Right ventricle myocardium inferior (tissue), 1 donor: ENCODE measurements around the gene TBC1D4. TPM values are rescaled to one million over a fixed set of nuclear protein-coding genes. Genes with fewer than 3 reads are reported as not detected.

Experiments used
- ATAC-seq: fragments of 200-7000 bp; cut with Tn5 transposase; one replicate; pipeline ENCODE4 v1.9.1; 2020; ENCODE audit warnings: mild to moderate bottlenecking, moderate library complexity
- DNase-seq: peaks from one replicate; pipeline ENCODE4 v3.0.0; 2021; ENCODE audit errors: missing footprints
- intact Hi-C: fragments of 100-400 bp; cut with DNase I; formaldehyde crosslinking; loops from one replicate; pipeline ENCODE4 v1.11.0; 2022
- total RNA-seq: library from RNA; stranded (reverse); fragmentation: NEBNext Ultra II Directional; extraction: Animal tissue kit (Norgen Biotek cat#: 25700); gene quantifications from one replicate; pipeline ENCODE4 v1.2.1, GENCODE V29; 2021
- donor health status: DM: no; HTN: yes; CAD: no; lungs with severe emphysema.

The TBC1D4 gene
- total RNA-seq, 1 donor from 2014 or later: 86.8 TPM

GRCh38 chr13:75430436-75431209 is 51.3 kb downstream of the TBC1D4 start:
- DNase-seq (no peak), ATAC-seq (peak; percentile 58)
- intact Hi-C loops: loop anchor here (2.0 kb wide), 1 partner anchor 14 kb away; no protein-coding TSS in a partner anchor

DNA sequence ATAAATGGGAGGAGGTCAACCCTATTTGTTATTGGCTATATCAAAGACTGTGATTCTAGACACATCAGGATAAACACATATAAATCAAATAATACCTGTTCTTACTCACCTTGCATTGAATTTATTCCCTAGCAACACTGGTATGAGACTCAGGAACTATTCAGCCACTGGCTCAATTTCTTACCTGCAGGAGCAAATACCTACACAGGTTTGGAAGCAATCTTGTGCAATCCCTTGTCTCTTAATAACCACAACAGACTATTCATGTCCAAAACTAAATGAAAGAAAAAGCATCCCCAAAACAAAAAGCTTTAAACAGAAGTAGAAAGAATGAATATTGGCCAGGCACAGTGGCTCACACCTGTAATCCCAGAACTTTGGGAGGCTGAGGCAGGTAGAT is 55.5 kb downstream of the TBC1D4 start:
- ATAC-seq (no peak), DNase-seq (no peak)
- intact Hi-C loops: no loop called here

- DNase-seq (no peak), ATAC-seq (no peak)
- intact Hi-C loops: no loop called here
These were observed 56.6 kb downstream of the TBC1D4 start for GRCh38 chr13:75425216-75426009.

- intact Hi-C loops: no loop called here
- no peak for ATAC-seq
- DNase-seq: no peak
These were observed 58.0 kb downstream of the TBC1D4 start for GRCh38 chr13:75423946-75424345.

- intact Hi-C loops: no loop called here
- peak; percentile 26 for ATAC-seq
- no peak for DNase-seq
These were observed 59.9 kb downstream of the TBC1D4 start for GRCh38 chr13:75422028-75422427.

DNA sequence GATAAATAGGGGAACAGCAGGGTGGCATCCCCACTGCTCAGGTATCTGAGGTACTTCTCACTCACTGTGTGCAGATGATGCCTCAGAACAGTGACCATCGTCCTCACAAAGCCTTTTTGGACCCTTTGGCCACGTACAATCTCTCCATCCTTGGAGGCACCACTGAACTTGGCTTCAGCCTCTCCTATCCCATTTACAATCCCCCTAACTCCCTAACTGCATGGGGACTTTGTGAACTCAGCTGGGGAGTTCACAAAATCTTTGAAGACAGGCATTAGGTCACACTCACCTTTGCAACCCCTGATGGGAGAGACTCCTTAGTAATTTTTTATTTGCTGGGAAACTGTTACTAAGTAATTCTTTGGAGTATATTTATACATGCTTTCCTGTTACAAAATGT is 60.8 kb downstream of the TBC1D4 start:
- DNase-seq (no peak), ATAC-seq (no peak)
- intact Hi-C loops: no loop called here

- DNase-seq: no peak
- peak; percentile 45 for ATAC-seq
- intact Hi-C loops: loop anchor here (5.0 kb wide), 1 partner anchor 63 kb away; the partner anchor contains the start of gene TBC1D4
These were observed 62.3 kb downstream of the TBC1D4 start for GRCh38 chr13:75419656-75420055.

GRCh38 chr13:75418997-75419396 is 63.0 kb downstream of the TBC1D4 start:
- ATAC-seq (peak; percentile 60), DNase-seq (no peak)
- intact Hi-C loops: loop anchor here (5.0 kb wide), 1 partner anchor 63 kb away; the partner anchor contains the start of gene TBC1D4

DNA sequence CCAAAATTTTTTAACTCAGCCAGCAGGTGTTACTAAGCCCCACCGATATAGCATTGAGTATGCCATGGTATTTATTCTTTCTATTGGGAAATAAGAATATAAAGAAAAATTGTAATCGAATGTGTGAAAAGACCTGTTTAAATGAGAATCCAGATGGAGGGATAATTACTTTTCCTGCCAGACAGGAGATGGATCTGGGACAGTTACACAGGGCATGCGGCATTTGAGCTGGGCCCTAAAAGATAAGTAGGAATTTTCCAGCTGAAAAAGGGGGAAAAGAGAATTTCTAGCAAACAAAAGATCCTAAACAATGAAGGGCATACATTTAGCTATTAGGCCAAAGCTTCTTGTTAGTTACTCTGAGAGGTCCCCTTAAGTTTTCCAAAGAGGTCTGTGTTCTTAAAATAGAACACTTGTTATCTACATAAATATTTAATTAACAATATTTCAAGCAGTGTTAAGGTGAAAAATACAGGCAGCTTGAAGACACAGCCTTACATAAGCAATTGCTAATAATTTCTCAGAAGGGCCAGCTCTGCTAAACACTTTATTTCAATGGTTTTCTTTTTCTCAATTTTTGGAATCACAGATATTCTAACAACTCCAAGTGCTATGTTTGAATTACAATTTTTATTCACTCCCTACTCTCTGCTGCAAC is 63.7 kb downstream of the TBC1D4 start:
- intact Hi-C loops: loop anchor here (5.0 kb wide), 1 partner anchor 64 kb away; the partner anchor contains the start of gene TBC1D4
- DNase-seq (no peak), ATAC-seq (no peak)

DNA sequence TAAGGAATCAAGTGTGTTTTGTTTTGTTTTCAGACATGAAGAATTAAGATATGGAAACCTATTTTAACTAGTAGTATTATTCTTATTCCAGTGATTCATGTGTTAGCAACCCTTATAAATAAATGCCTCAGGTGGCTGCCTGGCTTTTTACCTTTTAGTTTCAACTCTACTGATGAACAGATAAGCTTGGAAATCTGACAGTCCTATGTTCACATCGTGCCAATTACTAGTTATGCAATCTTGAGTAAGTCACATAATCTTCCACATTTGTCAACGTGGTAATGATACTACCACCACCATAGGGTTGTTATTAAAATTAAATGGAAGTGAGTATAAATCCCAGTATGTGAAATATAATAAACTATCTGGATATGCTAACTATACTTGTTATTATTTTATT is 64.3 kb downstream of the TBC1D4 start:
- intact Hi-C loops: loop anchor here (2.0 to 5.0 kb wide), 2 partner anchors 13 to 65 kb away; partner anchors contain the start of gene TBC1D4
- no peak for ATAC-seq
- DNase-seq: no peak

DNA sequence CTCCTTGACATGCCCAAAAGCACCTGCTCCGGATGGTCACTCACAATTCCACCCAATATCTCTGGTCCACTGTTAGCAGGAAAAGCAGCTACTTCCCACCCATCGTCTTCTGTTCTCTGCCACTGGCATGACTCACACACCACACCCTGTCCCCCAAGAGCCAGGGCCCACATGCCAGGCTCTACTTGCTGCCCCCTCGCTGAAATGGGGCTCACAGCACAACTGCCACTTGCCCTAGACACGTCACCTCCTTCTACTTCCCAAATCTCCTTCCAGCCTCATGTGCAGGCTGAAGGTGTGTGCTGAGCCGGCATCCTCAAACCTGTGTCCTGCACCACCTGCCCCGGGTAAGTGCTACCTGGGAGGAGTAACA is 65.0 kb downstream of the TBC1D4 start:
- intact Hi-C loops: loop anchor here (2.0 to 5.0 kb wide), 2 partner anchors 14 to 65 kb away; partner anchors contain the start of gene TBC1D4
- ATAC-seq: peak; percentile 13
- DNase-seq: no peak

DNA sequence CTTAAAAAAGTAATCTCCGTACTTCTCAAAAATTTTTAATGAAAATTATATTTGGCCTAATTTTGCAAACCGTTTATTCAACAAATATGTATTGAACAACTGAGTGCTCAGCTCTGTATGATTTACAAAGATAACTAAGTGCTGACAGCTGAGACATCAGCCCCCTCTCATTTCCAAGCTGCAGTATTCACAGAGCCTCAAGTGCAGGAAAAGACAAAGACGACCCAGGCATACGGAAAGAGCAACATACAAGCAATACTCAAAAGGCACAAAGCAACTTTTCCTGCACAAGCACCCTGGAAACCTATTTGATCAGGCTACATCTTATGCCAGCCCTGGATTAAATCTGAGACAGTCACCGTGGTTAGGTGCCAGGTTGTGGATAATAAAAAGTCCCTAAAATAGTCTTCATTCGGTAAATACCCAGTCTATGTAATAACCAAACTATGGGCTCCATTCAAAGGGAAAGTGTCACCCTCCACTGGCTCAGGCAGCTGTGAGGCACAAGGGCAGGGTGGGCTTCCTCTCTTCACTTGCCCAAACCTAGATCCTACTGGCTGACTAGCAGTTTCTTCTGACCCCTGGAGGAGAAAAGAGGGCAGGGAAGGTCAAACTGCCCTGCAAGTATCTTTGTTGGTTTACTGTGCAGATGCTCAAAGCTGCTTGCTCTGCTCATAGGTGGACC is 65.5 kb downstream of the TBC1D4 start:
- ATAC-seq (no peak), DNase-seq (no peak)
- intact Hi-C loops: loop anchor here (2.0 to 5.0 kb wide), 2 partner anchors 14 to 66 kb away; partner anchors contain the start of gene TBC1D4

- intact Hi-C loops: loop anchor here (2.0 to 5.0 kb wide), 2 partner anchors 15 to 67 kb away; partner anchors contain the start of gene TBC1D4
- peak; percentile 35 for ATAC-seq
- DNase-seq: no peak
These were observed 66.3 kb downstream of the TBC1D4 start for GRCh38 chr13:75415694-75416093.

- DNase-seq (no peak), ATAC-seq (no peak)
- intact Hi-C loops: loop anchor here (5.0 kb wide), 1 partner anchor 67 kb away; the partner anchor contains the start of gene TBC1D4
These were observed 66.8 kb downstream of the TBC1D4 start for GRCh38 chr13:75415171-75415570.

DNA sequence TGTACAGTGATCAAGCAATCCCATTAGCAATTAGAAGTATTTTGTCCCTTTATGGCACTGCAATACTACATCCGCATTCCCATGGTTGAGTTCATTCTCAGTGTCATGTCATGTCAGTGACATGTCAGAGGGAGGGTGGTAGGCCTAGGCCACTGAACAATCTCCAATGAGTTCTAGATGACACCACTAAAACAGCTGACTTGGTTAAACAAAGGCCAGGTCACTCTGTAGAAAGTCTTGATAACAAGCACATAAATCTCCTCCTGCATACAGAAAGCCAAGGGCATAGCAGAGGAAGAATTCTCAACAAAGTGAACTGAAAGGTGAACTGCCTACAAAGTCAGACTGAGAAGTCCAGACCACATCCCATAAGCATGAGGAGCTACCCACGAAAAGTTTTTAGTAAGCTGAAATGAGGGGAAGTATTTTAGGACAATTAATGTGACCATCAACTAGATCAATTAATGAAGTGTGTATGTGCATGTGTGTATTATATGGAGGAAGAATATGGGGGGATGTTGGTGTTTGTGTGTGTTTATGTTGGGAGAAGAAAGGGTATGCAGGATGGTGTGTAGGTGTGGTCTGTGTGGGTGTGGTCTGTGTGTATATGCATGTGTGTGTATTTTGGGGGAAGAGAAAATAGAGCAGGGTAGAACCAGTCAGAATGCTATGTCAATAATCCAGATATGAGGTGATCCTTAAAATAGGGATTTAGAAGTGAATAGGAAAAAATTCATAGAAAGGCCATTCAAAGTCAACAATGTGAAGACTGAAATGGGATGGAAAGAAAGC is 67.7 kb downstream of the TBC1D4 start:
- ATAC-seq (no peak), DNase-seq (no peak)
- intact Hi-C loops: no loop called here

- no peak for ATAC-seq
- intact Hi-C loops: no loop called here
- DNase-seq: no peak
These were observed 69.9 kb downstream of the TBC1D4 start for GRCh38 chr13:75411924-75412537.

- DNase-seq (no peak), ATAC-seq (peak; percentile 62)
- intact Hi-C loops: no loop called here
These were observed 71.8 kb downstream of the TBC1D4 start for GRCh38 chr13:75410207-75410606.
